Pons (tissue), 1 donor: ENCODE measurements around the gene EXOC6B.
"Not testable (repeated sequence)": the region's sequence is repeated elsewhere in the genome, so short reads cannot be mapped to it uniquely, and the experiment has no call there.

Source experiments
- DNase-seq: peaks from one replicate; pipeline ENCODE4 v3.0.0-alpha.2; 2016; ENCODE audit warnings: low spot score

EXOC6B gene

DNA sequence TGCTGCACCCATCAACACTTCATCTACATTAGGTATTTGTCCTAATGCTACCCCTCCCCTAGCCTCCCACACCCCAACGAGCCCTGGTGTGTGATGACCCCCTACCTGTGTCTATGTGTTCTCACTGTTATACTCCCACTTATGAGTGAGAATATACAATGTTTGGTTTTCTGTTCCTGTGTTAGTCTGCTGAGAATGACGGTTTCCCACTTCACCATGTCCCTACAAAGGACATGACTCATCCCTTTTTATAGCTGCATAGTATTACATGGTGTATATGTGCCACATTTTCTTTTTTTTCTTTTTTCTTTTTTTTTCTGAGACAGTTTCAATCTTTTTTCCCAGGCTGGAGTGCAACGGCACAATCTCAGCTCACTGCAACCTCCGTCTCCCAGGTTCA lies 394.1 kb downstream of the EXOC6B start:
- no peak for DNase-seq

- DNase-seq, result no peak
Observed at GRCh38 chr2:72427022-72427861, 398.6 kb downstream of the EXOC6B start.

GRCh38 chr2:72425996-72426395 lies 399.8 kb downstream of the EXOC6B start:
- no peak for DNase-seq

- DNase-seq, result no peak
Observed at GRCh38 chr2:72423756-72424155, 402.1 kb downstream of the EXOC6B start.

- not testable (repeated sequence) for DNase-seq
Observed at GRCh38 chr2:72421771-72422379, 404.0 kb downstream of the EXOC6B start.

GRCh38 chr2:72415781-72416475 lies 409.9 kb downstream of the EXOC6B start:
- DNase-seq, result no peak

GRCh38 chr2:72415241-72415661 lies 410.6 kb downstream of the EXOC6B start:
- DNase-seq, result no peak

GRCh38 chr2:72414137-72414760 lies 411.6 kb downstream of the EXOC6B start:
- DNase-seq, result peak; percentile 50

- DNase-seq, result no peak
Observed at GRCh38 chr2:72413716-72414115, 412.1 kb downstream of the EXOC6B start.

GRCh38 chr2:72412214-72412613 lies 413.6 kb downstream of the EXOC6B start:
- no peak for DNase-seq

GRCh38 chr2:72399879-72400278 lies 426.0 kb downstream of the EXOC6B start:
- DNase-seq, result no peak

DNA sequence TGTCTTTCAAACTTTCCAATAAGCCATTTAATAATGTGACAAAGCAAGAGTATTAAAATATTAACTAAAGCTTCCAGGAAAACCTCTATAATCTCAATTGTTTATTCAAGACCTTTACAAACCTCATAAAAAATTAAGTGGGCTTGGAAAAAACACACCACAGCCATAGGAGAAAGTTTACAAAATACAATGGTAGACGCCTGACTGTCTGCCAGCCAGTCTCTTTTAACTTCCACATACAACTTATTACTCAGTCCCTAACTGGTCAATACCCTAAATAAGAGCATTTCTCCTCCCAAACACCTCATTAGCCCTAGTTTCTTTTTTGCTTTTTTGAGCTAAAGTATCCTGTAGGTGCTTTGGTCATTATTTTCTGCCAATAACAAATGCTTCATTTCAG lies 430.7 kb downstream of the EXOC6B start:
- DNase-seq, result no peak

GRCh38 chr2:72394541-72395070 lies 431.2 kb downstream of the EXOC6B start:
- DNase-seq, result no peak

DNA sequence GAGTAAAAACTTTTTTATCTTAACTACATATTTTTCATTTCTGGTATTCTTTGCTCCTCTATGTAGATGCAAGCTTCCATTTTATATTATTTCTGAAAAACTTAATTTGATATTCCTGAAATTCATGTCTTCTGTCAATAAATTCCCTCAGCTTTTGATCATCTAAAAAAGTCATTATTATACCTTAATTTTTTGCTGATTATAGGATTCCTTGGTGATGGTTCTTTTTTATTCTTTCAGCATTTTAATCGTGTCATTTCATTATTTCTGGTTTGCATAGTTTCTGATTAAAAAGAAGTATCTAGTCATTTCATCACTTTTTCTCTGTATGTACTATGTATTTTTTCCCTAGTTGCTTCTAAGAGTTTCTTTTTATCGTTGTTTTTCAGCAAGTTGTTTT lies 436.4 kb downstream of the EXOC6B start:
- no peak for DNase-seq

- DNase-seq, result no peak
Observed at GRCh38 chr2:72388263-72388662, 437.6 kb downstream of the EXOC6B start.

DNA sequence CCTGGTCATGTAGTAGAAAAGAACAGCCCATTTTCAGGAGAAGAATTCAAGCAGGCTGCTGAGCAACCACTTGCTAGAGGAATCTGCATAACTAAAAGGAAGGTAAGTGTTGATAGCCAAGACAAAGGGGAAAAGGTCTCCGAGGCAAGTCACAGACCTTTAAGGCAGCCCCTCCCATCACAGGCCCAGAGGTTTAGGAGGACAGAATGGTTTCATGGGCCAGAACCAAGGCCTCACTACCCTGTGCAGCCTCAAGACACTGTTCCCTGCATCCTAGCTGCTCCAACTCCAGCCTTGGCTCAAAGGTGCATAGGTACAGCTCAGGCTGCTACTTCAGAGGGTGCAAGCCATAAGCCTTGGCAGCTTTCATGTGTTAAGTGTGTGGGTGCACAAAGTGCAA lies 439.5 kb downstream of the EXOC6B start:
- no peak for DNase-seq

GRCh38 chr2:72378753-72379348 lies 447.0 kb downstream of the EXOC6B start:
- no peak for DNase-seq

GRCh38 chr2:72367530-72368225 lies 458.2 kb downstream of the EXOC6B start:
- DNase-seq, result peak; percentile 34

DNA sequence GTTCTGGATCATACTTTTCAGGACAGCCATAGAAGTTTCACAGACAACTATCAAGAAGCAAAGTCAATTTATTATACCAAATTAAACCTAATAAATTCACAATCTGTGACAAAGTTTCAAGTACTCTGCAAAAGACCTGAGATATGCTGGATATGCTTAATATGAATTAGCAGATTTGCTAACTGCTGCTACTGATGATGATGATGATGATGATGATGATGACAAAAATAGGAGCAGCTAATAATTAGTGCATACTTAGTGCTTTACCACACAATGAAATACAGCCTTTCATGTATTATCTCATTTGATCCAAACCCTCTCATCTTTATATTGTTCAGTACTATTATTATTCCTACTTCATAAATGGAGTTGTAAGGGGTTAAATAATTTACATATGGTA lies 462.4 kb downstream of the EXOC6B start:
- no peak for DNase-seq

- DNase-seq, result no peak
Observed at GRCh38 chr2:72362733-72363132, 463.1 kb downstream of the EXOC6B start.

DNA sequence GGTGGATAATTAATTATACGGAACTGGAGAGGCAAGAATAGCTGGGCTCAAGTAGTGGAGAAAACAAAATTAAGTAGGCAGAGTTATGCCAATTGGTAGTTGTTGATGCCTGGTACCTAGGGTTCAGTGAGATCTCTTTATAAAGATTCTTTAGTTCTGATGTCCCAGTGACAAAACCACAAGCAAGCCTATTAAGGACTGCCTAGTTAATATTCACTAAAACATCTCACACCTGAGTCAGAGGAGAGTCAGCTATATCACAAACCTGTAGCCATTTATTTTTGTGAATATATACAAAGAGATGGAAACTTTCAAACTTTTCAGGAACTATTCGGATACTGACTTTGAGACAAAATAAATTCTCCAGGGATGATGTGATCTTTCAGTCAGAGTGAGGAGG lies 464.3 kb downstream of the EXOC6B start:
- DNase-seq, result no peak
